ACC112 (cell line): Measurements from ENCODE around the gene L1CAM.
"Not testable (repeated sequence)": the region's sequence is repeated elsewhere in the genome, so short reads cannot be mapped to it uniquely, and the experiment has no call there.

Source experiments
- H2AFZ ChIP-seq: fragments of 200-600 bp; sonication (generic); one replicate; pipeline ENCODE4 v1.6.0; 2017; ENCODE audit warnings: antibody characterized with exemption, low read length; ENCODE audit not compliant: unreplicated experiment
- H3K27ac ChIP-seq: fragments of 200-600 bp; sonication (generic); 2 replicates; pipeline ENCODE4 v1.5.1; 2014; ENCODE audit warnings: low read depth, mild to moderate bottlenecking, antibody characterized with exemption, low read length, moderate library complexity
- H3K27me3 ChIP-seq: fragments of 200-600 bp; sonication (generic); 2 replicates; pipeline ENCODE4 v1.6.1; 2014; ENCODE audit warnings: mild to moderate bottlenecking, antibody characterized with exemption, low read length, moderate library complexity, mixed read lengths; ENCODE audit not compliant: insufficient read depth
- H3K36me3 ChIP-seq: fragments of 200-600 bp; sonication (generic); 2 replicates; pipeline ENCODE4 v1.6.1; 2016; ENCODE audit warnings: mild to moderate bottlenecking, antibody characterized with exemption, low read length, moderate library complexity, mixed read lengths; ENCODE audit not compliant: insufficient read depth
- H3K4me1 ChIP-seq: fragments of 200-600 bp; sonication (generic); one replicate; pipeline ENCODE4 v1.6.1; 2016; ENCODE audit warnings: low read length, mixed read lengths; ENCODE audit not compliant: insufficient read depth, unreplicated experiment, control insufficient read depth
- H3K4me3 ChIP-seq: fragments of 200-600 bp; sonication (generic); 2 replicates; pipeline ENCODE4 v1.5.1; 2014; ENCODE audit warnings: mild to moderate bottlenecking, low read depth, low read length
- H3K79me2 ChIP-seq: fragments of 200-600 bp; sonication (generic); one replicate; pipeline ENCODE4 v1.6.0; 2016; ENCODE audit warnings: low read length; ENCODE audit not compliant: control insufficient read depth, unreplicated experiment, insufficient read depth

Gene L1CAM

GRCh38 chrX:153828308-153828707, 57.7 kb downstream of the L1CAM start:
- H3K27me3 ChIP-seq, result peaks cover 43% of the 10 kb centered on the region

GRCh38 chrX:153827903-153828302, 58.1 kb downstream of the L1CAM start:
- no peaks in the 10 kb centered on the region for H3K79me2 ChIP-seq
- H3K4me3 ChIP-seq, result no peak overlapping the region
- no peaks in the 10 kb centered on the region for H3K36me3 ChIP-seq
- H2AFZ ChIP-seq, result no peak overlapping the region
- no peaks in the 10 kb centered on the region for H3K4me1 ChIP-seq
- no peak overlapping the region for H3K27ac ChIP-seq
- peaks cover 43% of the 10 kb centered on the region for H3K27me3 ChIP-seq

More at GRCh38 chrX:153828308-153828707, 57.7 kb downstream of the L1CAM start:
- Histone ChIP-seq H3K4me3 (no peak overlapping the region), H2AFZ (no peak overlapping the region), H3K27ac (no peak overlapping the region), H3K79me2 (no peaks in the 10 kb centered on the region), H3K36me3 (no peaks in the 10 kb centered on the region), H3K4me1 (no peaks in the 10 kb centered on the region)

GRCh38 chrX:153827016-153827415, 59.0 kb downstream of the L1CAM start:
- Histone ChIP-seq H3K4me1 (no peaks in the 10 kb centered on the region), H3K36me3 (no peaks in the 10 kb centered on the region), H3K79me2 (no peaks in the 10 kb centered on the region), H3K27ac (no peak overlapping the region), H2AFZ (no peak overlapping the region), H3K4me3 (no peak overlapping the region), H3K27me3 (peaks cover 38% of the 10 kb centered on the region)

GRCh38 chrX:153825042-153825441, 60.9 kb downstream of the L1CAM start:
- no peaks in the 10 kb centered on the region for H3K79me2 ChIP-seq
- no peaks in the 10 kb centered on the region for H3K4me1 ChIP-seq
- peaks cover 24% of the 10 kb centered on the region for H3K27me3 ChIP-seq
- H3K36me3 ChIP-seq, result no peaks in the 10 kb centered on the region
- no peak overlapping the region for H3K4me3 ChIP-seq
- H2AFZ ChIP-seq, result no peak overlapping the region
- H3K27ac ChIP-seq, result no peak overlapping the region

GRCh38 chrX:153824348-153824747, 61.6 kb downstream of the L1CAM start:
- Histone ChIP-seq H3K79me2 (no peaks in the 10 kb centered on the region), H3K27me3 (peaks cover 21% of the 10 kb centered on the region), H3K27ac (no peak overlapping the region), H3K36me3 (no peaks in the 10 kb centered on the region), H2AFZ (no peak overlapping the region), H3K4me3 (no peak overlapping the region), H3K4me1 (no peaks in the 10 kb centered on the region)

- Histone ChIP-seq H3K36me3 (no peaks in the 10 kb centered on the region), H3K4me1 (no peaks in the 10 kb centered on the region), H3K27me3 (peaks cover 5% of the 10 kb centered on the region; the same call in 1 of the 2 replicates), H3K79me2 (no peaks in the 10 kb centered on the region), H3K27ac (no peak overlapping the region), H3K4me3 (no peak overlapping the region), H2AFZ (no peak overlapping the region)
Measured at GRCh38 chrX:153821066-153821465, 64.9 kb downstream of the L1CAM start.

GRCh38 chrX:153820601-153821000, 65.4 kb downstream of the L1CAM start:
- Histone ChIP-seq H2AFZ (no peak overlapping the region), H3K36me3 (no peaks in the 10 kb centered on the region), H3K4me3 (no peak overlapping the region), H3K4me1 (no peaks in the 10 kb centered on the region), H3K27ac (no peak overlapping the region), H3K79me2 (no peaks in the 10 kb centered on the region), H3K27me3 (peaks cover 5% of the 10 kb centered on the region; the same call in 1 of the 2 replicates)

GRCh38 chrX:153819384-153820040, 66.5 kb downstream of the L1CAM start:
- Histone ChIP-seq H3K4me1 (no peaks in the 10 kb centered on the region), H3K4me3 (peak overlapping the region; percentile 68), H3K36me3 (no peaks in the 10 kb centered on the region), H3K27ac (no peak overlapping the region), H2AFZ (no peak overlapping the region), H3K79me2 (no peaks in the 10 kb centered on the region), H3K27me3 (peaks cover 5% of the 10 kb centered on the region; the same call in 1 of the 2 replicates)

GRCh38 chrX:153818571-153819383, 67.2 kb downstream of the L1CAM start:
- Histone ChIP-seq H3K27ac (no peak overlapping the region), H3K27me3 (peaks cover 5% of the 10 kb centered on the region; the same call in 1 of the 2 replicates), H3K4me1 (no peaks in the 10 kb centered on the region), H3K4me3 (peak overlapping the region; percentile 68), H2AFZ (peak overlapping the region; percentile 38), H3K79me2 (no peaks in the 10 kb centered on the region), H3K36me3 (no peaks in the 10 kb centered on the region)

- not testable (repeated sequence) for H3K79me2 ChIP-seq, H3K4me1 ChIP-seq
Measured at GRCh38 chrX:153818064-153818463, 67.9 kb downstream of the L1CAM start.

More at GRCh38 chrX:153818064-153818463, 67.9 kb downstream of the L1CAM start:
- not testable (repeated sequence) for H3K4me3 ChIP-seq, H3K36me3 ChIP-seq, H3K27ac ChIP-seq, H3K27me3 ChIP-seq, H2AFZ ChIP-seq
